Smooth muscle cell (in vitro differentiated cells): ENCODE data around the gene CES2. TPM values are rescaled to one million over a fixed set of nuclear protein-coding genes. Genes with fewer than 3 reads are reported as not detected.
"Not testable (repeated sequence)": the region's sequence is repeated elsewhere in the genome, so short reads cannot be mapped to it uniquely, and the experiment has no call there.

Experiments
- DNase-seq: peaks from one replicate; lab custom pipeline; 2025; ENCODE audit not compliant: unreplicated experiment; lab: John Stamatoyannopoulos, UW
- H2AFZ ChIP-seq: fragments of 200-600 bp; sonication (generic); 2 replicates; pipeline ENCODE4 v1.6.0; 2016; ENCODE audit warnings: antibody characterized with exemption, low read depth, mild to moderate bottlenecking
- H3F3A ChIP-seq: fragments of 200-600 bp; sonication (generic); 2 replicates; pipeline ENCODE4 v1.6.0; 2017; ENCODE audit warnings: antibody characterized with exemption, low read depth
- H3K27ac ChIP-seq: fragments of 200-600 bp; sonication (generic); 2 replicates; pipeline ENCODE4 v1.5.1; 2016; ENCODE audit warnings: low read depth, mild to moderate bottlenecking
- H3K27me3 ChIP-seq: fragments of 200-600 bp; sonication (generic); 2 replicates; pipeline ENCODE4 v1.6.1; 2016; ENCODE audit warnings: low read depth, mild to moderate bottlenecking
- H3K36me3 ChIP-seq: fragments of 200-600 bp; sonication (generic); 2 replicates; pipeline ENCODE4 v1.5.1; 2016; ENCODE audit warnings: low read depth
- H3K4me1 ChIP-seq: fragments of 200-600 bp; sonication (generic); 2 replicates; pipeline ENCODE4 v1.5.1; 2016; ENCODE audit warnings: low read depth
- H3K4me2 ChIP-seq: fragments of 200-600 bp; sonication (generic); 2 replicates; pipeline ENCODE4 v1.6.0; 2016; ENCODE audit warnings: mild to moderate bottlenecking
- H3K4me3 ChIP-seq: fragments of 200-600 bp; sonication (generic); 2 replicates; pipeline ENCODE4 v1.5.1; 2016; ENCODE audit warnings: mild to moderate bottlenecking
- H3K79me2 ChIP-seq: fragments of 200-600 bp; sonication (generic); 2 replicates; pipeline ENCODE4 v1.6.0; 2016; ENCODE audit warnings: low read depth, mild to moderate bottlenecking
- H3K9ac ChIP-seq: fragments of 200-600 bp; sonication (generic); 2 replicates; pipeline ENCODE4 v1.6.0; 2016; ENCODE audit warnings: low read depth
- H3K9me3 ChIP-seq: fragments of 200-600 bp; sonication (generic); replicated peaks from 2 replicates; pipeline ENCODE4 v1.5.1; 2016; ENCODE audit warnings: low read depth
- H4K20me1 ChIP-seq: fragments of 200-600 bp; sonication (generic); 2 replicates; pipeline ENCODE4 v1.6.0; 2016; ENCODE audit warnings: low read depth
- WGBS: methylation state at CpG from one replicate; pipeline ENCODE4 v1.1.7; 2016; ENCODE audit warnings: low lambda C conversion rate; 5-methylcytosine and 5-hydroxymethylcytosine counted together
- polyA plus RNA-seq: library from polyadenylated mRNA; unstranded; fragments of >200 nt; fragmentation: Nextera tagmentation; extraction: Ambion mirVana; gene quantifications from 2 replicates; pipeline ENCODE4 v1.2.1, GENCODE V29; 2016
- total RNA-seq: library from RNA; depleted of rRNA; stranded (reverse); fragments of >200 nt; gene quantifications from 2 replicates; pipeline ENCODE4 v1.2.3, GENCODE V29; 2014
- TF ChIP-seq, protein P1 (sequence below): fragments of 200-600 bp; sonication (generic); IDR thresholded peaks from 2 replicates; pipeline ENCODE4 v1.5.1; 2017; ENCODE audit warnings: borderline replicate concordance, mild to moderate bottlenecking, antibody characterized with exemption; ENCODE audit not compliant: insufficient read depth, poor library complexity, severe bottlenecking

Gene CES2
- total and polyA plus RNA-seq, 2 experiments from 2014 or later, result 12.1 to 26.9 TPM

DNA sequence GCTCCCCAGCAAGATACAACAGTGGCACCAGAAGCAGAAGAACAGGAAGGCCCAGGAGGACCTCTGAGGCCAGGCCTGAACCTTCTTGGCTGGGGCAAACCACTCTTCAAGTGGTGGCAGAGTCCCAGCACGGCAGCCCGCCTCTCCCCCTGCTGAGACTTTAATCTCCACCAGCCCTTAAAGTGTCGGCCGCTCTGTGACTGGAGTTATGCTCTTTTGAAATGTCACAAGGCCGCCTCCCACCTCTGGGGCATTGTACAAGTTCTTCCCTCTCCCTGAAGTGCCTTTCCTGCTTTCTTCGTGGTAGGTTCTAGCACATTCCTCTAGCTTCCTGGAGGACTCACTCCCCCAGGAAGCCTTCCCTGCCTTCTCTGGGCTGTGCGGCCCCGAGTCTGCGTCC is 37.7 kb downstream of the CES2 start:
- Histone ChIP-seq H3K9ac (no peak overlapping the region), H3K9me3 (no peaks in the 10 kb centered on the region), H3K4me1 (no peaks in the 10 kb centered on the region), H3K4me3 (no peak overlapping the region), H3F3A (no peaks in the 10 kb centered on the region), H4K20me1 (no peaks in the 10 kb centered on the region), H2AFZ (no peak overlapping the region), H3K27me3 (no peaks in the 10 kb centered on the region), H3K27ac (no peak overlapping the region), H3K79me2 (no peaks in the 10 kb centered on the region), H3K4me2 (no peak overlapping the region), H3K36me3 (no peaks in the 10 kb centered on the region)
- no peak for DNase-seq
- 54% methylated on average over 9 of the region's 9 CpGs for WGBS
- TF ChIP-seq, protein P1, sequence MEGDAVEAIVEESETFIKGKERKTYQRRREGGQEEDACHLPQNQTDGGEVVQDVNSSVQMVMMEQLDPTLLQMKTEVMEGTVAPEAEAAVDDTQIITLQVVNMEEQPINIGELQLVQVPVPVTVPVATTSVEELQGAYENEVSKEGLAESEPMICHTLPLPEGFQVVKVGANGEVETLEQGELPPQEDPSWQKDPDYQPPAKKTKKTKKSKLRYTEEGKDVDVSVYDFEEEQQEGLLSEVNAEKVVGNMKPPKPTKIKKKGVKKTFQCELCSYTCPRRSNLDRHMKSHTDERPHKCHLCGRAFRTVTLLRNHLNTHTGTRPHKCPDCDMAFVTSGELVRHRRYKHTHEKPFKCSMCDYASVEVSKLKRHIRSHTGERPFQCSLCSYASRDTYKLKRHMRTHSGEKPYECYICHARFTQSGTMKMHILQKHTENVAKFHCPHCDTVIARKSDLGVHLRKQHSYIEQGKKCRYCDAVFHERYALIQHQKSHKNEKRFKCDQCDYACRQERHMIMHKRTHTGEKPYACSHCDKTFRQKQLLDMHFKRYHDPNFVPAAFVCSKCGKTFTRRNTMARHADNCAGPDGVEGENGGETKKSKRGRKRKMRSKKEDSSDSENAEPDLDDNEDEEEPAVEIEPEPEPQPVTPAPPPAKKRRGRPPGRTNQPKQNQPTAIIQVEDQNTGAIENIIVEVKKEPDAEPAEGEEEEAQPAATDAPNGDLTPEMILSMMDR, result no peak

DNA sequence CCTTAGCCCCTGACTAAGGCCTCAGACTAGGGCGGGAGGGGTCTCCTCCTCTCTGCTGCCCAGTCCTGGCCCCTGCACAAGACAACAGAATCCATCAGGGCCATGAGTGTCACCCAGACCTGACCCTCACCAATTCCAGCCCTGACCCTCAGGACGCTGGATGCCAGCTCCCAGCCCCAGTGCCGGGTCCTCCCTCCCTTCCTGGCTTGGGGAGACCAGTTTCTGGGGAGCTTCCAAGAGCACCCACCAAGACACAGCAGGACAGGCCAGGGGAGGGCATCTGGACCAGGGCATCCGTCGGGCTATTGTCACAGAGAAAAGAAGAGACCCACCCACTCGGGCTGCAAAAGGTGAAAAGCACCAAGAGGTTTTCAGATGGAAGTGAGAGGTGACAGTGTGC is 38.4 kb downstream of the CES2 start:
- H2AFZ ChIP-seq, result no peak overlapping the region
- no peaks in the 10 kb centered on the region for H3K27me3 ChIP-seq
- H3K27ac ChIP-seq, result no peak overlapping the region
- H3K9ac ChIP-seq, result no peak overlapping the region
- H3F3A ChIP-seq, result no peaks in the 10 kb centered on the region
- H3K4me2 ChIP-seq, result no peak overlapping the region
- H3K9me3 ChIP-seq, result no peaks in the 10 kb centered on the region
- no peak for DNase-seq
- no peaks in the 10 kb centered on the region for H3K4me1 ChIP-seq
- 93% methylated on average over 6 of the region's 6 CpGs for WGBS
- H3K36me3 ChIP-seq, result no peaks in the 10 kb centered on the region
- TF ChIP-seq, protein P1, result no peak
- H3K4me3 ChIP-seq, result no peak overlapping the region
- H3K79me2 ChIP-seq, result no peaks in the 10 kb centered on the region
- no peaks in the 10 kb centered on the region for H4K20me1 ChIP-seq

DNA sequence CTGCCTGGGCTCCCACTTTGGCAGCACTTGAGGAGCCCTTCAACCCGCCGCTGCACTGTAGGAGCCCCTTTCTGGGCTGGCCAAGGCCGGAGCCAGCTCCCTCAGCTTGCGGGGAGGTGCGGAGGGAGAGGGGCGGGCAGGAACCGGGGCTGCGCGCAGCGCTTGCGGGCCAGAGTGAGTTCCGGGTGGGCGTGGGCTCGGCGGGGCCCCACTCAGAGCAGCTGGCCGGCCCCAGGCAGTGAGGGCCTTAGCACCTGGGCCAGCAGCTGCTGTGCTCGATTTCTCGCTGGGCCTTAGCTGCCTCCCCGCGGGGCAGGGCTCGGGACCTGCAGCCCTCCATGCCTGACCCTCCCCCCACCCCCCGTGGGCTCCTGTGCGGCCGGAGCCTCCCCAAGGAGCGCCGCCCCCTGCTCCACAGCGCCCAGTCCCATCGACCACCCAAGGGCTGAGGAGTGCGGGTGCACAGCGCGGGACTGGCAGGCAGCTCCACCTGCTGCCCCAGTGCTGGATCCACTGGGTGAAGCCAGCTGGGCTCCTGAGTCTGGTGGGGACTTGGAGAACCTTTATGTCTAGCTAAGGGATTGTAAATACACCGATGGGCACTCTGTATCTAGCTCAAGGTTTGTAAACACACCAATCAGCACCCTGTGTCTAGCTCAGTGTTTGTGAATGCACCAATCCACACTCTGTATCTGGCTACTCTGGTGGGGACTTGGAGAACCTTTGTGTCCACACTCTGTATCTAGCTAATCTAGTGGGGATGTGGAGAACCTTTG is 39.0 kb downstream of the CES2 start:
- not testable (repeated sequence) for H3K4me2 ChIP-seq, H3K4me1 ChIP-seq, H3K36me3 ChIP-seq, DNase-seq, H3K9me3 ChIP-seq, H3K27me3 ChIP-seq, H3K79me2 ChIP-seq, H3K9ac ChIP-seq, H2AFZ ChIP-seq, H3F3A ChIP-seq, H3K27ac ChIP-seq, H3K4me3 ChIP-seq, H4K20me1 ChIP-seq
- WGBS, result 92% methylated on average over 18 of the region's 32 CpGs

DNA sequence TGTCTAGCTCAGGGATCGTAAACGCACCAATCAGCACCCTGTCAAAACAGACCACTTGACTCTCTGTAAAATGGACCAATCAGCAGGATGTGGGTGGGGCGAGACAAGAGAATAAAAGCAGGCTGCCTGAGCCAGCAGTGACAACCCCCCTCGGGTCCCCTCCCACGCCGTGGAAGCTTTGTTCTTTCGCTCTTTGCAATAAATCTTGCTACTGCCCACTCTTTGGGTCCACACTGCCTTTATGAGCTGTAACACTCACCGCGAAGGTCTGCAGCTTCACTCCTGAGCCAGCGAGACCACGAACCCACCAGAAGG is 39.6 kb downstream of the CES2 start:
- not testable (repeated sequence) for DNase-seq, H3K4me3 ChIP-seq, H4K20me1 ChIP-seq, H3K79me2 ChIP-seq, H3K9me3 ChIP-seq, H3K27ac ChIP-seq, H3K36me3 ChIP-seq, H3K4me1 ChIP-seq, H3K9ac ChIP-seq, H3F3A ChIP-seq, H2AFZ ChIP-seq, H3K4me2 ChIP-seq, H3K27me3 ChIP-seq
- 66% methylated on average over 11 of the region's 11 CpGs for WGBS
